ENCODE measurements around the gene ZNF879. TPM values are rescaled to one million over a fixed set of nuclear protein-coding genes. Genes with fewer than 3 reads are reported as not detected.

Gene ZNF879
- total and polyA plus RNA-seq, 12 donors = 0.24 to 5.2 (median 3.1) TPM

DNA sequence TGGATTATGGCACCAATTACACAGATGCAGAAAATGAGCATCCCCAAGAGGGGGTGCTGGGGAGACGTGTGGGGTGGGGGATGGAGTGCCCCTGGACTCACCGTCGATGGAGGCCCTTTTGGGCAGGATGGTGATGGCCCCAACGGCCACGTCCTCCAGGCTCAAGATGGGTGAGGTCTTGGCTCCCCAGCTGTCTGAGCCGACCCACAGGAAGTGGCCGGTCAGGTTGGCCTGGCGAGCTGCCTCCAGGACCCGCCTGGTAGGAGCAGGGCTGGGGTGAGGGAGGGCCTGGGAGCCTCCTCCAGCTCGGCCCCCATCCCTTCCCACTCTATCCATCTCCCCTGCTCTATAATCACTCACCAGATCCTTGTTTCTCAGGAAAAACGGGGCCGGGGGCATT is 33.1 kb upstream of the ZNF879 start:
- H3K27me3 ChIP-seq = peaks cover 10% of the 10 kb centered on the region
- H3K4me1 ChIP-seq (replicated peaks in 1 of 2) = no peaks in the 10 kb centered on the region
- TF ChIP-seq, protein P1, sequence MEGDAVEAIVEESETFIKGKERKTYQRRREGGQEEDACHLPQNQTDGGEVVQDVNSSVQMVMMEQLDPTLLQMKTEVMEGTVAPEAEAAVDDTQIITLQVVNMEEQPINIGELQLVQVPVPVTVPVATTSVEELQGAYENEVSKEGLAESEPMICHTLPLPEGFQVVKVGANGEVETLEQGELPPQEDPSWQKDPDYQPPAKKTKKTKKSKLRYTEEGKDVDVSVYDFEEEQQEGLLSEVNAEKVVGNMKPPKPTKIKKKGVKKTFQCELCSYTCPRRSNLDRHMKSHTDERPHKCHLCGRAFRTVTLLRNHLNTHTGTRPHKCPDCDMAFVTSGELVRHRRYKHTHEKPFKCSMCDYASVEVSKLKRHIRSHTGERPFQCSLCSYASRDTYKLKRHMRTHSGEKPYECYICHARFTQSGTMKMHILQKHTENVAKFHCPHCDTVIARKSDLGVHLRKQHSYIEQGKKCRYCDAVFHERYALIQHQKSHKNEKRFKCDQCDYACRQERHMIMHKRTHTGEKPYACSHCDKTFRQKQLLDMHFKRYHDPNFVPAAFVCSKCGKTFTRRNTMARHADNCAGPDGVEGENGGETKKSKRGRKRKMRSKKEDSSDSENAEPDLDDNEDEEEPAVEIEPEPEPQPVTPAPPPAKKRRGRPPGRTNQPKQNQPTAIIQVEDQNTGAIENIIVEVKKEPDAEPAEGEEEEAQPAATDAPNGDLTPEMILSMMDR (IDR thresholded peaks at IDR 0.05) = no peak
- TF ChIP-seq POLR2A (IDR thresholded peaks at IDR 0.05) = no peak
- WGBS, 4 donors = 71 to 89% (median 84%) methylated on average over 7 to 12 of the region's 12 CpGs
- H3K9me3 ChIP-seq (replicated peaks in 1 of 3) = no peaks in the 10 kb centered on the region
- no peak overlapping the region for H3K27ac ChIP-seq
- no peak overlapping the region for H3K4me3 ChIP-seq
- H3K36me3 ChIP-seq (replicated peaks in 1 of 2) = no peaks in the 10 kb centered on the region
- intact Hi-C loops (cut with DNase I) = no loop called here
- DNase-seq = peak in 1 of 7 donors; percentile 2

DNA sequence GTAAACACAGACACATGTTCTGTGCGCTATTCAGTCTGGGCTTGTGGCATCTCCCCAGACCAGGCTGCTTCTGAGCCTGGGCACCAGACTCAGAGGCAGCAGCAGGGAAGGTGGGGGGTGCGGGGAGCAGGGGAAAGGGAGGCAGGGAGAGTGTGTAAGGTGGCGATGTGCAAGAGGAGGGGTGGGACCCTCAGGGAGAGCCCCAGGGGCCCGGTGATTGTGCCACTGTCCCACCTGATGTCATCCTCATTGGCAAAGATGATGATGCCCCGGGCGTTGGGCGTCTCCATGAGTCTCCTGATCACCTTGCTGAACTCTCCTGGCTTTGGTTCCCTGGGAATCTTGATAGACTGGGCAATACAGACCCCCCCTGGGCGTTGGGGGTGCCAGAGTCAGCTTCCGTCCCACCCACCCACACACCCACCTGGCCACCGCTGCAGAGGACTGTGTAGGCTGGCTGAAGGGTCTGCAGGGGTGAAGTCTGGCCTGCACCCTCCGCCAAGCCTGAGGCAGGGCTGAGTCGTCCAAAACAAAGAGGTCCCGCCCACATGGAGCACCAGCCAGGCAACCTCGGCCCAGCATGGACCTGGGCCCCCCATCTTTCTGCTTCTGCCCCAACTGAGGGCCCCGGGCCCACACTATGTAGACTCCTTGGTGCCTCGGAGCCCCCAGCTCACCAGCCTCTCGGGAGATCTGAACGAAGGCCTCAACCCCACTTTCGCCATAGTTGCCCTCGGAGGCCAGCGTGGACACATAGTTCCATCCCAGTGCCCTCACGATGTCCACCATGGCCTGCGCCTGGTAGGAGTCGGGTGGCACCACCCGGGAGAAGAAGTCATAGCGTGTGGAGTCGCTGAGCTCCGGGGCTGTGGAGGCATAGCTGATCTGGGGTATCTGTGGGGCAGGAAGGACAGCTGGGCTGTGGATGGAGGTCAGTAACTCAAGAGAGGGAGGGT is 32.1 kb upstream of the ZNF879 start:
- no peaks in the 10 kb centered on the region for H3K9me3 ChIP-seq (replicated peaks in 1 of 3)
- intact Hi-C loops (cut with DNase I) = no loop called here

DNA sequence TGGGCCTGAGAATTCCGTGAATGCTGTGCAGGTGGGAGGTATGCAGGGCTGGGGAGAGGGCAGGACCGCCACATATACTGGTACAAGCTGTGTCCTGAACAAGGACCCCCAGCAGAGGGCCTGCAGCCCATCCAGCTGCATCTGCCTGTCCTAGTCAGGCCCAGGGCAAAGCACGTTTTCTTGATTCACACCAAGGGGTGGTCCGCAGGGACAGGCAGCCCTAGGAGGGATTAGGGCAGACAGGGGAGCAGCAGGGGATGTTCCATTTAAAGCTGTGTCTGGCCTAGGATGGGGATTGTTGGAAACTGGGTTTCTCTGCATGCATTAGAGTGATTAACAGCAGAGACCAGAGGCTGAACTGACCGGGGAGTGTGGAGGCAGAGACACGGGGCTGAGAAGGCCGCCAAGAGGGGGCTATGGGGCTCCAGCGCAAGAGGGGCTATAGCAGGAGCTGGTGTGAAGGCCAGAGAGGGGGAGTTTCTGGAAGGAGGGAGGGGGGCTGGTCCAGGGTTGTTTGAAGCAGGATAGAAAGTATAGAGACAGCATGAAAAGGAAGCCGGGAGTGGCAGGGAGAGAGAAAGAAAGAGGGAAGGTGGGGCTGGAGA is 31.2 kb upstream of the ZNF879 start:
- no peak overlapping the region for H3K27ac ChIP-seq
- H3K4me1 ChIP-seq (replicated peaks in 1 of 2) = no peaks in the 10 kb centered on the region
- H3K9me3 ChIP-seq (replicated peaks in 1 of 3) = no peaks in the 10 kb centered on the region
- intact Hi-C loops (cut with DNase I) = no loop called here
- H3K36me3 ChIP-seq (replicated peaks in 1 of 2) = no peaks in the 10 kb centered on the region
- H3K27me3 ChIP-seq = peaks cover 10% of the 10 kb centered on the region
- no peak overlapping the region for H3K4me3 ChIP-seq
- no peak for DNase-seq
- no peak for TF ChIP-seq POLR2A (IDR thresholded peaks at IDR 0.05)
- TF ChIP-seq, protein P1 (IDR thresholded peaks at IDR 0.05) = no peak
- 43 to 57% (median 53%) methylated on average over 6 to 9 of the region's 9 CpGs for WGBS, 4 donors

More for the DNA sequence above, 32.1 kb upstream of the ZNF879 start:
- Histone ChIP-seq H3K4me3 (no peak overlapping the region), H3K4me1 (replicated peaks in 1 of 2) (no peaks in the 10 kb centered on the region), H3K36me3 (replicated peaks in 1 of 2) (no peaks in the 10 kb centered on the region), H3K27me3 (peaks cover 10% of the 10 kb centered on the region), H3K27ac (no peak overlapping the region)
- WGBS, 4 donors = 82 to 91% (median 90%) methylated on average over 11 to 28 of the region's 28 CpGs
- peak in 1 of 7 donors; percentile 39 for DNase-seq
- TF ChIP-seq, protein P1 (IDR thresholded peaks at IDR 0.05) = no peak
- TF ChIP-seq POLR2A (IDR thresholded peaks at IDR 0.05) = no peak

DNA sequence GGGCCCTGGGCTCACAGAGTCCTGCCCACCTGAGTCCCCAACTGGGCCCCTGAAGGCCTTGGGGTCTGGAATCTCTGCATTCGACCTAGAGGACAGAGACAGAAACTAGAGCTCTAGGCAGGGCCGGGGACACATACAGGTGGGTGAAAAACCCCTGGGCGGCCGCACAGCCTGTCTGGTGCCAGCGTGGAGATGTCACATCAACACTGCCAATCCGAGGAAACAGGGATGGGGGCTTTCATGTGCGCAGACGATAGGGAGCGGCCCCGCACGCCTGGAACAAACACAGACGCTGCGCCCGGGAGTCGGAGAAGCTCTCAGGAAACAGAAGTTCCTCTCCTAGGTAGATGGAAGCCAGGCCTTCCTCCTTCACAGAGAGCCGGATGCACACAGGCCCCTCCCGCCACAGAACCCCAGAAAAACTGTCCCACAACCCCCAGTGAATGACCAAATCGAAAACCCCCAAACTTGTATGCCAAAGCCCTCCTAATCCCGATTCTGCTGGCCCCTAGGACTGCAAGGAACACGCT is 30.3 kb upstream of the ZNF879 start:
- Histone ChIP-seq H3K36me3 (replicated peaks in 1 of 2) (no peaks in the 10 kb centered on the region), H3K9me3 (replicated peaks in 1 of 3) (no peaks in the 10 kb centered on the region), H3K27ac (no peak overlapping the region), H3K4me1 (replicated peaks in 1 of 2) (no peaks in the 10 kb centered on the region), H3K27me3 (peaks cover 10% of the 10 kb centered on the region), H3K4me3 (no peak overlapping the region)
- WGBS, 4 donors = 53 to 70% (median 63%) methylated on average over 12 to 20 of the region's 20 CpGs
- intact Hi-C loops (cut with DNase I) = no loop called here
- TF ChIP-seq, protein P1 (IDR thresholded peaks at IDR 0.05) = no peak
- peak in 1 of 7 donors; percentile 31 for DNase-seq
